K562 treated with DMSO at 1 percent for 4 hours (cell line): Measurements from ENCODE around the gene VEGFC. TPM values are rescaled to one million over a fixed set of nuclear protein-coding genes. Genes with fewer than 3 reads are reported as not detected.

ENCODE experiments used
- total RNA-seq: library from RNA; unstranded; fragments of 300-600 nt; gene quantifications from 2 replicates; pipeline ENCODE4 v1.2.3, GENCODE V29; 2022; ENCODE audit not compliant: insufficient read depth

The VEGFC gene
- not detected in 2 replicates for total RNA-seq

GRCh38 chr4:176792326-176793059 lies at the start of gene VEGFC:
Gene VEGFC (minus strand): TSS chr4:176792922. CDS start chr4:176792311, 611 bp downstream.

